CD8-positive, alpha-beta memory T cell (primary cell): ENCODE results near the gene DUOX1. TPM values are rescaled to one million over a fixed set of nuclear protein-coding genes. Genes with fewer than 3 reads are reported as not detected.

Source experiments
- CTCF ChIA-PET: fragments of 350-600 bp; sonication (Branson Sonifier 250); formaldehyde crosslinking; loops from one replicate; lab custom pipeline; 2021; ENCODE audit warnings: antibody characterized with exemption; lab: Charles Lee
- POLR2A ChIA-PET: fragments of 350-600 bp; sonication (Branson Sonifier 250); formaldehyde crosslinking; loops from one replicate; lab custom pipeline; 2021; ENCODE audit warnings: antibody characterized with exemption; lab: Charles Lee
- DNase-seq, 5 donors: peaks; one replicate each; pipeline versions ENCODE4 v3.0.0 to v3.0.0-alpha.2; 2020 to 2022; ENCODE audit warnings: mixed read lengths in 1 of 5
- H3K27ac ChIP-seq: one replicate; pipeline ENCODE4 v1.7.0; 2013; ENCODE audit warnings: low read depth, mild to moderate bottlenecking, low read length, moderate library complexity
- H3K27me3 ChIP-seq: 2 replicates; pipeline ENCODE4 v1.7.0; 2013; ENCODE audit warnings: low read length, mild to moderate bottlenecking; ENCODE audit not compliant: insufficient read depth, poor library complexity, severe bottlenecking
- H3K36me3 ChIP-seq: 2 replicates; pipeline ENCODE4 v1.7.0; 2013; ENCODE audit warnings: mild to moderate bottlenecking, low read length, moderate library complexity; ENCODE audit not compliant: insufficient read depth
- H3K4me1 ChIP-seq: 2 replicates; pipeline ENCODE4 v1.7.0; 2013; ENCODE audit warnings: mild to moderate bottlenecking, low read length, moderate library complexity; ENCODE audit not compliant: insufficient read depth
- H3K4me3 ChIP-seq: 2 replicates; pipeline ENCODE4 v1.7.0; 2013; ENCODE audit warnings: mild to moderate bottlenecking, low read length
- H3K9me3 ChIP-seq: 2 replicates; pipeline ENCODE4 v1.7.0; 2013; ENCODE audit warnings: mild to moderate bottlenecking, low read length
- H3K27ac Mint-ChIP-seq, 8 donors: one replicate each; pipeline ENCODE4 v1.8.0; 2020 to 2021; ENCODE audit warnings: mixed read lengths in 8 of 8, mild to moderate bottlenecking in 6 of 8, inconsistent platforms in 3 of 8, moderate library complexity in 3 of 8
- H3K27me3 Mint-ChIP-seq, 2 donors: one replicate each; pipeline ENCODE4 v1.8.0; 2020 to 2021; ENCODE audit warnings: mixed read lengths in 2 of 2, mild to moderate bottlenecking in 1 of 2, moderate library complexity in 1 of 2
- H3K36me3 Mint-ChIP-seq, 3 donors: one replicate each; pipeline ENCODE4 v1.8.0; 2020 to 2021; ENCODE audit warnings: mixed read lengths in 3 of 3, inconsistent platforms in 1 of 3, mild to moderate bottlenecking in 1 of 3
- H3K4me1 Mint-ChIP-seq, 3 donors: one replicate each; pipeline ENCODE4 v1.8.0; 2020 to 2021; ENCODE audit warnings: mixed read lengths in 3 of 3, inconsistent platforms in 1 of 3, mild to moderate bottlenecking in 1 of 3
- H3K4me3 Mint-ChIP-seq, 7 donors: one replicate each; pipeline ENCODE4 v1.8.0; 2020 to 2021; ENCODE audit warnings: mixed read lengths in 7 of 7, mild to moderate bottlenecking in 6 of 7, moderate library complexity in 4 of 7, inconsistent platforms in 2 of 7
- H3K9me3 Mint-ChIP-seq, 5 donors: one replicate each; pipeline ENCODE4 v1.8.0; 2020 to 2022; ENCODE audit warnings: mixed read lengths in 5 of 5, mild to moderate bottlenecking in 3 of 5, moderate library complexity in 2 of 5, inconsistent platforms in 1 of 5
- polyA plus RNA-seq: library from polyadenylated mRNA; unstranded; fragments of 300-500 nt; fragmentation: Illumina TruSeq; gene quantifications from one replicate; pipeline ENCODE4 v1.2.3, GENCODE V29; 2021
- total RNA-seq, 2 experiments: library from RNA; stranded (reverse); gene quantifications; one replicate each; pipeline ENCODE4 v1.2.3, GENCODE V29; 2021

The DUOX1 gene
- total and polyA plus RNA-seq, 3 experiments from 2014 or later, result 0.11 to 1.2 TPM; not detected in 1

GRCh38 chr15:45110256-45110820 lies 19.5 kb upstream of the DUOX1 start:
- no peaks in the 10 kb centered on the region for H3K9me3 Mint-ChIP-seq
- Histone ChIP-seq H3K36me3 (no peaks in the 10 kb centered on the region), H3K4me3 (no peak overlapping the region), H3K9me3 (no peaks in the 10 kb centered on the region), H3K27ac (no peak overlapping the region), H3K27me3 (peaks cover 37% of the 10 kb centered on the region), H3K4me1 (peaks cover 22% of the 10 kb centered on the region)
- H3K27ac Mint-ChIP-seq, result no peak overlapping the region
- ChIA-PET POLR2A (no interaction called here), CTCF (interaction anchor here (0.8 kb wide), 1 partner anchor 8 kb away, joined by 4 read pairs; no protein-coding TSS in a partner anchor)
- peaks cover 56 to 79% of the 10 kb centered on the region in 2 donors for H3K27me3 Mint-ChIP-seq
- peaks cover 15 to 35% (median 25%) of the 10 kb centered on the region in 3 donors for H3K4me1 Mint-ChIP-seq
- no peak for DNase-seq
- H3K4me3 Mint-ChIP-seq, result no peak overlapping the region
- peaks cover 0 to 2% (median 0%) of the 10 kb centered on the region in 3 donors for H3K36me3 Mint-ChIP-seq

GRCh38 chr15:45111390-45112142 lies 18.2 kb upstream of the DUOX1 start:
- peaks cover 19 to 47% (median 32%) of the 10 kb centered on the region in 3 donors for H3K4me1 Mint-ChIP-seq
- peaks cover 49% of the 10 kb centered on the region for H3K27me3 ChIP-seq
- H3K27me3 Mint-ChIP-seq, result peaks cover 54 to 83% of the 10 kb centered on the region in 2 donors
- no peaks in the 10 kb centered on the region for H3K9me3 Mint-ChIP-seq
- H3K9me3 ChIP-seq, result no peaks in the 10 kb centered on the region
- POLR2A ChIA-PET, result no interaction called here
- DNase-seq, result no peak
- CTCF ChIA-PET, result interaction anchor here (0.9 kb wide), 1 partner anchor 14 kb away, joined by 4 read pairs; no protein-coding TSS in a partner anchor
- peaks cover 0 to 2% (median 0%) of the 10 kb centered on the region in 3 donors for H3K36me3 Mint-ChIP-seq
- H3K36me3 ChIP-seq, result no peaks in the 10 kb centered on the region
- peaks cover 27% of the 10 kb centered on the region for H3K4me1 ChIP-seq
- H3K4me3 ChIP-seq, result no peak overlapping the region
- no peak overlapping the region for H3K27ac Mint-ChIP-seq
- peak overlapping the region in 4 of 7 donors; percentile 37 to 76 (median 44) for H3K4me3 Mint-ChIP-seq
- no peak overlapping the region for H3K27ac ChIP-seq

DNA sequence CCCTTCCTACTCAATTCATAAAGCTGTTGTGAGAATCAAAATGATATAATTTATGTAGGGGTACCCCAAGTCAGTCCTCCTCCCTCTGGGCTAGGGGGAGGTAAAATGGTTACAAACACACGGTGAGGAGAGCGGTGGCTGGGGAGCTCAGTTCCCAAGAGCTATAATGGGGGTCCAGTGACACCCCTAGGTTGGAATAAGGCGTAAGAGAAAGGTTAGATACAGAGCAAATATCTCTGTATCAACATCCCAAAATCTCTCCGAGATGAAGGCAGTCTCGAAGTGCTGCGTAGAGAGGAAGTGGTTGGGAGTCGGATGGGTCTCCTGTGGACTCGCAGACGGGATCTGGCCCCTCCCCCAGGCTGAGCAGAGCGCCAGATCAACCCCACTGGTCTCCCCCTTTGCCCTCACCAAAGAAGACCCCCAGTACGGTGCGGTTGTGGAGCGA lies 17.6 kb upstream of the DUOX1 start:
- CTCF ChIA-PET, result interaction anchor here (0.9 kb wide), 1 partner anchor 14 kb away, joined by 4 read pairs; no protein-coding TSS in a partner anchor
- H3K4me3 Mint-ChIP-seq, result peak overlapping the region in 6 of 7 donors; percentile 10 to 48 (median 38)

GRCh38 chr15:45112591-45113379 lies 17.0 kb upstream of the DUOX1 start:
- peak overlapping the region in 6 of 7 donors; percentile 10 to 48 (median 38) for H3K4me3 Mint-ChIP-seq
- H3K27me3 Mint-ChIP-seq, result peaks cover 52 to 84% of the 10 kb centered on the region in 2 donors
- CTCF ChIA-PET, result interaction anchor here (0.9 kb wide), 1 partner anchor 15 kb away, joined by 4 read pairs; no protein-coding TSS in a partner anchor
- peaks cover 0 to 2% (median 0%) of the 10 kb centered on the region in 3 donors for H3K36me3 Mint-ChIP-seq
- peak overlapping the region; percentile 6 for H3K4me3 ChIP-seq
- POLR2A ChIA-PET, result no interaction called here
- no peak overlapping the region for H3K27ac Mint-ChIP-seq
- H3K27ac ChIP-seq, result no peak overlapping the region
- peaks cover 62% of the 10 kb centered on the region for H3K27me3 ChIP-seq
- no peaks in the 10 kb centered on the region for H3K36me3 ChIP-seq
- no peaks in the 10 kb centered on the region for H3K9me3 Mint-ChIP-seq
- peak in 1 of 5 donors; percentile 31 for DNase-seq
- H3K4me1 ChIP-seq, result peaks cover 39% of the 10 kb centered on the region
- H3K4me1 Mint-ChIP-seq, result peaks cover 27 to 58% (median 40%) of the 10 kb centered on the region in 3 donors
- H3K9me3 ChIP-seq, result no peaks in the 10 kb centered on the region

More for the DNA sequence above, 17.6 kb upstream of the DUOX1 start:
- no peak for DNase-seq
- peaks cover 51 to 80% of the 10 kb centered on the region in 2 donors for H3K27me3 Mint-ChIP-seq
- H3K36me3 Mint-ChIP-seq, result peaks cover 0 to 2% (median 0%) of the 10 kb centered on the region in 3 donors
- Histone ChIP-seq H3K4me3 (no peak overlapping the region), H3K27ac (no peak overlapping the region), H3K4me1 (peaks cover 33% of the 10 kb centered on the region), H3K36me3 (no peaks in the 10 kb centered on the region), H3K9me3 (no peaks in the 10 kb centered on the region), H3K27me3 (peaks cover 55% of the 10 kb centered on the region)
- POLR2A ChIA-PET, result no interaction called here
- no peak overlapping the region for H3K27ac Mint-ChIP-seq
- no peaks in the 10 kb centered on the region for H3K9me3 Mint-ChIP-seq
- H3K4me1 Mint-ChIP-seq, result peaks cover 20 to 52% (median 34%) of the 10 kb centered on the region in 3 donors

- Histone ChIP-seq H3K27me3 (peaks cover 63% of the 10 kb centered on the region), H3K27ac (no peak overlapping the region), H3K9me3 (no peaks in the 10 kb centered on the region), H3K36me3 (no peaks in the 10 kb centered on the region), H3K4me1 (peaks cover 41% of the 10 kb centered on the region), H3K4me3 (peak overlapping the region; percentile 6)
- H3K27ac Mint-ChIP-seq, result peak overlapping the region in 1 of 8 donors; percentile 31
- POLR2A ChIA-PET, result no interaction called here
- no peaks in the 10 kb centered on the region for H3K9me3 Mint-ChIP-seq
- H3K4me1 Mint-ChIP-seq, result peaks cover 31 to 63% (median 46%) of the 10 kb centered on the region in 3 donors
- CTCF ChIA-PET, result no interaction called here
- peak overlapping the region in 4 of 7 donors; percentile 37 to 65 (median 53) for H3K4me3 Mint-ChIP-seq
- peaks cover 57 to 86% of the 10 kb centered on the region in 2 donors for H3K27me3 Mint-ChIP-seq
- no peak for DNase-seq
- H3K36me3 Mint-ChIP-seq, result peaks cover 0 to 2% (median 0%) of the 10 kb centered on the region in 3 donors
These were observed 16.3 kb upstream of the DUOX1 start for GRCh38 chr15:45113380-45113990.

GRCh38 chr15:45114076-45114750 lies 15.6 kb upstream of the DUOX1 start, which contains the start of the genes DUOX2 and DUOXA2:
DUOX2 (minus strand) TSS chr15:45114172; CDS start chr15:45113411, 761 bp downstream.
DUOXA2 (plus strand) TSS chr15:45114326; CDS start chr15:45114606, 280 bp downstream.
- peak in 1 of 5 donors; percentile 40 for DNase-seq
- H3K36me3 ChIP-seq, result no peaks in the 10 kb centered on the region
- Mint-ChIP-seq H3K36me3 (peaks cover 0 to 2% (median 0%) of the 10 kb centered on the region in 3 donors), H3K9me3 (no peaks in the 10 kb centered on the region), H3K27ac (peak within 1 kb of the TSS in 1 of 8 donors; percentile 31), H3K4me3 (peak within 1 kb of the TSS in 6 of 7 donors; percentile 21 to 68 (median 49)), H3K27me3 (peaks cover 52 to 83% of the 10 kb centered on the region in 2 donors), H3K4me1 (peaks cover 31 to 63% (median 46%) of the 10 kb centered on the region in 3 donors)
- ChIA-PET POLR2A (no interaction called here), CTCF (interaction anchor here (1.5 kb wide), 1 partner anchor 9 kb away, joined by 4 read pairs; no protein-coding TSS in a partner anchor)
- peaks cover 60% of the 10 kb centered on the region for H3K27me3 ChIP-seq
- peaks cover 41% of the 10 kb centered on the region for H3K4me1 ChIP-seq
- H3K4me3 ChIP-seq, result peak within 1 kb of the TSS; percentile 6
- H3K9me3 ChIP-seq, result no peaks in the 10 kb centered on the region
- no peak within 1 kb of the TSS for H3K27ac ChIP-seq
